PC-9 (cell line): ENCODE data around the gene ATM.

ENCODE experiments used
- EZH2 ChIP-seq: fragments of 200-600 bp; sonication (generic); IDR thresholded peaks from 2 replicates; pipeline ENCODE4 v1.8.0; 2017; ENCODE audit warnings: antibody characterized with exemption, low read depth
- TF ChIP-seq, protein P1 (sequence below): fragments of 200-600 bp; sonication (generic); conservative IDR thresholded peaks from 2 replicates; pipeline ENCODE4 v1.6.1; 2017; ENCODE audit warnings: mixed run types, antibody characterized with exemption, mild to moderate bottlenecking, moderate library complexity

DNA sequence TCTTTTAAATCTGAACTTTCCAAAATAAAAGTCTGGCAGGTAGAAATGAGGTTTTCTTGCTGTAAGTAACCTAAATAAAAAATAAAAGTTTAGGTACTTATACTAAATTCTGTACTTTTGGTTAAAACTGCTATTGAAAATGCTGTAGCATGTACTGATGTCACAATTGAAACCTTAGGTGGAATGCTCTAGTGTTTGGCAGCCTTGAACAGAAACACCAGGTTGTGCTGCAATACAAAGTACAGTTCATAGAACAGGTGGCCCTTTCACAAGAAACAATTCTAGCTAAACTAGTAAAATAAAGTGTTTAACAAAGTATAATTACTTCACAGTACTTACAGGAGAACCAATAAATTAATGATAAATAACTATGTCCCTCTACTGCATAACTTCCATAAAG lies 25.5 kb upstream of the ATM start:
- TF ChIP-seq, protein P1, sequence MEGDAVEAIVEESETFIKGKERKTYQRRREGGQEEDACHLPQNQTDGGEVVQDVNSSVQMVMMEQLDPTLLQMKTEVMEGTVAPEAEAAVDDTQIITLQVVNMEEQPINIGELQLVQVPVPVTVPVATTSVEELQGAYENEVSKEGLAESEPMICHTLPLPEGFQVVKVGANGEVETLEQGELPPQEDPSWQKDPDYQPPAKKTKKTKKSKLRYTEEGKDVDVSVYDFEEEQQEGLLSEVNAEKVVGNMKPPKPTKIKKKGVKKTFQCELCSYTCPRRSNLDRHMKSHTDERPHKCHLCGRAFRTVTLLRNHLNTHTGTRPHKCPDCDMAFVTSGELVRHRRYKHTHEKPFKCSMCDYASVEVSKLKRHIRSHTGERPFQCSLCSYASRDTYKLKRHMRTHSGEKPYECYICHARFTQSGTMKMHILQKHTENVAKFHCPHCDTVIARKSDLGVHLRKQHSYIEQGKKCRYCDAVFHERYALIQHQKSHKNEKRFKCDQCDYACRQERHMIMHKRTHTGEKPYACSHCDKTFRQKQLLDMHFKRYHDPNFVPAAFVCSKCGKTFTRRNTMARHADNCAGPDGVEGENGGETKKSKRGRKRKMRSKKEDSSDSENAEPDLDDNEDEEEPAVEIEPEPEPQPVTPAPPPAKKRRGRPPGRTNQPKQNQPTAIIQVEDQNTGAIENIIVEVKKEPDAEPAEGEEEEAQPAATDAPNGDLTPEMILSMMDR, result no peak
- TF ChIP-seq EZH2, result no peak
